ENCODE measurements around the gene BCAS3.

BCAS3 gene

DNA sequence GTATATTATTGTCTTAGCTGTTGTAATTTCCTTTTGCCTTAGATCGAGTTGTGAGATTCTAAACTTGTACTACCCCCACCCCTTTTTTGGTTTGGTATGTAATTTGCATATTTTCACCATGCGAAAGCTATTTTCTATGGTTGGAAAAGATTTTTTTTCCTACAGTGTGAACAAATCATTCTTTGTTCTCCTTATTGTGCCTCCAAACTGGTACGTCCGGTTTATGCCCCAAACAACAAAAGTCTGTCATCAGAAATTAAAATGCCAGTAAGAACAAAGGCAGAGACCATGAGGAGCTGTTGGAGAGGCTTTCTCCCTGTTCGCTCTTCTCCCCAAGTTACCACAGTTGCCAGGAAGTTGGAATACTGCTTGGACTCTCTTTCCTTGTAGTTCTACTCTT lies 66.1 kb downstream of the BCAS3 start:
- Histone ChIP-seq H2AFZ (no peak overlapping the region), H3K27ac (no peak overlapping the region), H3K79me2 (peaks cover 2% of the 10 kb centered on the region), H3K36me3 (ENCODE audit: control insufficient read depth, insufficient read depth, low read length) (no peaks in the 10 kb centered on the region), H3K27me3 (ENCODE audit: control insufficient read depth, insufficient read depth, low read length) (no peaks in the 10 kb centered on the region), H3K9me3 (ENCODE audit: control insufficient read depth, low read length) (no peaks in the 10 kb centered on the region), H3K9ac (no peak overlapping the region), H3K4me2 (ENCODE audit: low read length) (no peak overlapping the region), H3K4me3 (ENCODE audit: low read depth, low read length) (no peak overlapping the region), H3K4me1 (no peaks in the 10 kb centered on the region)
- TF ChIP-seq, protein P1, sequence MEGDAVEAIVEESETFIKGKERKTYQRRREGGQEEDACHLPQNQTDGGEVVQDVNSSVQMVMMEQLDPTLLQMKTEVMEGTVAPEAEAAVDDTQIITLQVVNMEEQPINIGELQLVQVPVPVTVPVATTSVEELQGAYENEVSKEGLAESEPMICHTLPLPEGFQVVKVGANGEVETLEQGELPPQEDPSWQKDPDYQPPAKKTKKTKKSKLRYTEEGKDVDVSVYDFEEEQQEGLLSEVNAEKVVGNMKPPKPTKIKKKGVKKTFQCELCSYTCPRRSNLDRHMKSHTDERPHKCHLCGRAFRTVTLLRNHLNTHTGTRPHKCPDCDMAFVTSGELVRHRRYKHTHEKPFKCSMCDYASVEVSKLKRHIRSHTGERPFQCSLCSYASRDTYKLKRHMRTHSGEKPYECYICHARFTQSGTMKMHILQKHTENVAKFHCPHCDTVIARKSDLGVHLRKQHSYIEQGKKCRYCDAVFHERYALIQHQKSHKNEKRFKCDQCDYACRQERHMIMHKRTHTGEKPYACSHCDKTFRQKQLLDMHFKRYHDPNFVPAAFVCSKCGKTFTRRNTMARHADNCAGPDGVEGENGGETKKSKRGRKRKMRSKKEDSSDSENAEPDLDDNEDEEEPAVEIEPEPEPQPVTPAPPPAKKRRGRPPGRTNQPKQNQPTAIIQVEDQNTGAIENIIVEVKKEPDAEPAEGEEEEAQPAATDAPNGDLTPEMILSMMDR (IDR thresholded peaks at IDR 0.05) = no peak

DNA sequence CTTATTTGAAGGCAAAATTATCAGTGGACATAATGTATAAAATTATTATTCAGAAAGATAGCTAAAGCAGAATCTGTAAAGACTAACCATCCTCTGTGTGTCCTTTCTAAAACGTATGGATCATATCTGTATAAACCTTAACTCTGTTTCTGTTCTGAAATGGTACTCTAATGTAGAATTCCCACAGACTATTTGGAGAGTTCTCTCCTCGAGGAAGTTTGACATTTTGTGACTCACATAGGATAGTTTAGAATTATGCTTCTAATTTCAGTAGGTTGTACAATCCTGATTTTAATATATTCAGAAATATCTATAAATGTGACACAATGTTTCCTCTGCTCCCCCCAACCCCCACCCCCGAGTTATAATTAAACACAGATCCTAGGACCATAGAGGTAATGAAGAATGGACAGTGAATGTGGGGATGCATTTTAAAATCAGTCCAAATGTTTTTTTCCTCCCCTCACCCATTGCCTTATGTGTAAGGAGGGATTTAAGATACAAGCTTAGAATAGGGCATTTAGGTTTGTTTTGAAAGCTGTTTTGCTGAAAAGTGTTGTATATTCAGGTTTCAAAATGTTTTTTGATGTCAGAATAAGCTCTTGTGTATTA lies 66.8 kb downstream of the BCAS3 start:
- Histone ChIP-seq H3K4me3 (ENCODE audit: low read depth, low read length) (no peak overlapping the region), H3K9ac (no peak overlapping the region), H3K27ac (no peak overlapping the region), H3K79me2 (no peaks in the 10 kb centered on the region), H3K9me3 (ENCODE audit: control insufficient read depth, low read length) (no peaks in the 10 kb centered on the region), H3K4me1 (no peaks in the 10 kb centered on the region), H3K27me3 (ENCODE audit: control insufficient read depth, insufficient read depth, low read length) (no peaks in the 10 kb centered on the region), H3K36me3 (ENCODE audit: control insufficient read depth, insufficient read depth, low read length) (no peaks in the 10 kb centered on the region), H3K4me2 (ENCODE audit: low read length) (no peak overlapping the region), H2AFZ (no peak overlapping the region)
- TF ChIP-seq, protein P1 (IDR thresholded peaks at IDR 0.05) = no peak

DNA sequence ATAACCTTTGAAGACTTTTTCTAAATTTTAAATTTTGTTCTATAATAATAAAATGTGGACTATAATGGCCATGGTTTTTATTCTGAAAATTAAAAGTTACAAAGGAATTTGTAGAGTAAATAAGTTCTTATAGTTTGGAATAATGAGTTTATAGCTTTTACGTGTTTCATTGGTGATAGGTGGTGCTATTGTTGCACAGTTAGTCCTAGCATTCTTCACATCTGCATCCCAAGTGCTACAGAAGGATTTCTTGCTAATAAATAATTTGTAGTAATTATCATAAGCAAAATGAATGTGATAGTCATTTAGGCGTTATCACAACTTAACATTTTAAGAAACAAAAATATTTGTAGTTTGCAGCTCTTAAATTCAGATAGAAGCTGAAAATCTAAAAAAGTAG lies 67.9 kb downstream of the BCAS3 start:
- Histone ChIP-seq H3K36me3 (ENCODE audit: control insufficient read depth, insufficient read depth, low read length) (no peaks in the 10 kb centered on the region), H3K4me3 (ENCODE audit: low read depth, low read length) (no peak overlapping the region), H3K4me1 (no peaks in the 10 kb centered on the region), H2AFZ (no peak overlapping the region), H3K9ac (no peak overlapping the region), H3K4me2 (ENCODE audit: low read length) (no peak overlapping the region), H3K9me3 (ENCODE audit: control insufficient read depth, low read length) (no peaks in the 10 kb centered on the region), H3K79me2 (no peaks in the 10 kb centered on the region), H3K27ac (no peak overlapping the region), H3K27me3 (ENCODE audit: control insufficient read depth, insufficient read depth, low read length) (no peaks in the 10 kb centered on the region)
- TF ChIP-seq, protein P1 (IDR thresholded peaks at IDR 0.05) = no peak

DNA sequence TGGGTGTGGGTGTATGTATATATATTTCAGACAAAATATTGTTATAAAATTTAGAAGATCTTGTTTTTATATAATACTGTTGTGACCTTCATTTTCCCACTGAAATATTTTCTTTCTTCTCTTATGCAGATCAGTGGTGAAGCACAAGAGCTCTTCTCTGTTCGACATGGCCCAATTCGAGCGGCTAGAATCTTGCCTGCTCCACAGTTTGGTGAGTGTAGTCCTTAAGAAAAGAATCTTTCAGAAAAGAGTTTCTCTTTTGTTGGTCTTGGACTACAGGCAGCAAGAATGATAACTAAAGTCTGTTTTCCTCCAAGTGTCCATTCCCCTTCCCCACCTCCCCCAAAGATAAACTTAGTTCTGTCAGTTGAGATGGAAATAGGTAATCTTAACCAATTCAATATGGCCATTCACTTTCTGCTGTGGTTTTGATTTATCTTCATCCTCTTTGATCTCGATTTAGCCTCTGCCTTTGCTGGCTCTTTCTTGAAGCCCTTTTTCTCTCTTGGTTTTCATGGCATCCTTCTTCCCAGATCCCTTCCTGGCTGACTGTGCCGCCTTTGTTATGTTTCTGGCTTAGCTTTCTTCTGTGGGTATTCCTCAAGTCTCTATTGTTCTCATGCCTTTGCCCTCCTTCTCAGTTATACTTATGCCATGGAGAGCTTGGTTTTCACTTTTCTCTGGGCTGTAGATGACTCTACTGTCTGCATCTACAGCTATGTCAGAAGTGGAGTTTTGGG lies 69.6 kb downstream of the BCAS3 start:
- H3K9ac ChIP-seq = no peak overlapping the region
- H3K4me2 ChIP-seq (ENCODE audit: low read length) = no peak overlapping the region
- H2AFZ ChIP-seq = no peak overlapping the region
- TF ChIP-seq, protein P1 (IDR thresholded peaks at IDR 0.05) = no peak
- no peaks in the 10 kb centered on the region for H3K36me3 ChIP-seq (ENCODE audit: control insufficient read depth, insufficient read depth, low read length)
- H3K27me3 ChIP-seq (ENCODE audit: control insufficient read depth, insufficient read depth, low read length) = no peaks in the 10 kb centered on the region
- no peak overlapping the region for H3K4me3 ChIP-seq (ENCODE audit: low read depth, low read length)
- no peaks in the 10 kb centered on the region for H3K9me3 ChIP-seq (ENCODE audit: control insufficient read depth, low read length)
- H3K27ac ChIP-seq = no peak overlapping the region
- no peaks in the 10 kb centered on the region for H3K79me2 ChIP-seq
- no peaks in the 10 kb centered on the region for H3K4me1 ChIP-seq

DNA sequence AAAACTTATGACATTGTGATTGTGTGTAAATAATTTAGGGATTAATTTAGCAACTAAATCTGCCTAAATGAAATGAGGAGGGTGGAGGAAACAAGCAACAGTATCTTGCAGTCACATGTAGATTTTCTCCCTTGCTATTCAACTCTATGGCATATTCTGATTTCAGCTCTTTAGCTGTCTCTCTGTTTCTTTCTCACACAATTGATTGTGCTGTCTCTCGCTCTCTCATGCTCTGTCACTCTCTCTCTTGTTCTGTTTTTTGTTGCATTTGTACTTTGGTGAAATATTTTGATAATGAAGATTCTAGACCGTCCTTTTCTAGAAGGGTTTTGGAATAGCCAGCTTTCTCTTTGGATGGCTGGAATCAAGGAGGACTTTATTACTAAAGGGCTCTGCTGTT lies 70.6 kb downstream of the BCAS3 start:
- Histone ChIP-seq H3K27me3 (ENCODE audit: control insufficient read depth, insufficient read depth, low read length) (no peaks in the 10 kb centered on the region), H3K27ac (no peak overlapping the region), H3K9me3 (ENCODE audit: control insufficient read depth, low read length) (no peaks in the 10 kb centered on the region), H3K4me1 (no peaks in the 10 kb centered on the region), H3K9ac (no peak overlapping the region), H3K36me3 (ENCODE audit: control insufficient read depth, insufficient read depth, low read length) (no peaks in the 10 kb centered on the region), H3K4me2 (ENCODE audit: low read length) (no peak overlapping the region), H3K79me2 (no peaks in the 10 kb centered on the region), H2AFZ (no peak overlapping the region), H3K4me3 (ENCODE audit: low read depth, low read length) (no peak overlapping the region)
- TF ChIP-seq, protein P1 (IDR thresholded peaks at IDR 0.05) = no peak
